ENCODE results near the gene POLK.
"Not testable (repeated sequence)": the region's sequence is repeated elsewhere in the genome, so short reads cannot be mapped to it uniquely, and the experiment has no call there.

POLK gene

GRCh38 chr5:75558981-75559632 is 47.4 kb downstream of the POLK start:
- TF ChIP-seq, protein P1, sequence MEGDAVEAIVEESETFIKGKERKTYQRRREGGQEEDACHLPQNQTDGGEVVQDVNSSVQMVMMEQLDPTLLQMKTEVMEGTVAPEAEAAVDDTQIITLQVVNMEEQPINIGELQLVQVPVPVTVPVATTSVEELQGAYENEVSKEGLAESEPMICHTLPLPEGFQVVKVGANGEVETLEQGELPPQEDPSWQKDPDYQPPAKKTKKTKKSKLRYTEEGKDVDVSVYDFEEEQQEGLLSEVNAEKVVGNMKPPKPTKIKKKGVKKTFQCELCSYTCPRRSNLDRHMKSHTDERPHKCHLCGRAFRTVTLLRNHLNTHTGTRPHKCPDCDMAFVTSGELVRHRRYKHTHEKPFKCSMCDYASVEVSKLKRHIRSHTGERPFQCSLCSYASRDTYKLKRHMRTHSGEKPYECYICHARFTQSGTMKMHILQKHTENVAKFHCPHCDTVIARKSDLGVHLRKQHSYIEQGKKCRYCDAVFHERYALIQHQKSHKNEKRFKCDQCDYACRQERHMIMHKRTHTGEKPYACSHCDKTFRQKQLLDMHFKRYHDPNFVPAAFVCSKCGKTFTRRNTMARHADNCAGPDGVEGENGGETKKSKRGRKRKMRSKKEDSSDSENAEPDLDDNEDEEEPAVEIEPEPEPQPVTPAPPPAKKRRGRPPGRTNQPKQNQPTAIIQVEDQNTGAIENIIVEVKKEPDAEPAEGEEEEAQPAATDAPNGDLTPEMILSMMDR (IDR thresholded peaks at IDR 0.05; ENCODE audit: borderline replicate concordance, insufficient read depth, low read depth, low read length), result no peak
- no peak overlapping the region for H3K4me3 ChIP-seq (ENCODE audit: low read depth, low read length)

- H3K4me3 ChIP-seq (ENCODE audit: low read depth, low read length), result not testable (repeated sequence)
Observed at GRCh38 chr5:75560655-75561054, 49.0 kb downstream of the POLK start.

- not testable (repeated sequence) for H3K4me3 ChIP-seq (ENCODE audit: low read depth, low read length)
Observed at GRCh38 chr5:75565991-75566709, 54.5 kb downstream of the POLK start.

- TF ChIP-seq, protein P1 (IDR thresholded peaks at IDR 0.05; ENCODE audit: borderline replicate concordance, insufficient read depth, low read depth, low read length), result no peak
- H3K4me3 ChIP-seq (ENCODE audit: low read depth, low read length), result no peak overlapping the region
Observed at GRCh38 chr5:75566710-75567309, 55.1 kb downstream of the POLK start.

DNA sequence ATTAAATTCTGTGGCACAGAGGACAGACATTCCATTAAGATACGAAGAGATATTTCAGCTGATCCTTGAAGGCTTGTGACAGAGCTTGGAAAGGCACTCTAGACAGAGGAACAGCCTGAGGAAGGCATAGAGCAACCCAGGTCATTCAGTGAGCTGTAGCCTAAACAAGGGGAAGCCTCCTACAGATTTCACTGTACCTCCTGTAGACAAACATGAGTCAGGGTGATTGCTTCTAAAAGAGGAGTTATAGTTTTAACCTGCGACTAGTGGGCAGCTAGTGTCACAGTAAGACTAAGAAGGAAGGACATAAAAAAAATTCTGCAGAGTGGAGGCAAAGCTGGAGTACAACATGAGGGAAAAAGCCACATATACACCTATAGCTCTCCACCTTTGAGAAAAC is 56.0 kb downstream of the POLK start:
- TF ChIP-seq, protein P1 (IDR thresholded peaks at IDR 0.05; ENCODE audit: borderline replicate concordance, insufficient read depth, low read depth, low read length), result no peak
- H3K4me3 ChIP-seq (ENCODE audit: low read depth, low read length), result no peak overlapping the region

- H3K4me3 ChIP-seq (ENCODE audit: low read depth, low read length), result no peak overlapping the region
- TF ChIP-seq, protein P1 (IDR thresholded peaks at IDR 0.05; ENCODE audit: borderline replicate concordance, insufficient read depth, low read depth, low read length), result no peak
Observed at GRCh38 chr5:75568202-75568601, 56.5 kb downstream of the POLK start.

GRCh38 chr5:75571547-75571946 is 59.9 kb downstream of the POLK start:
- no peak overlapping the region for H3K4me3 ChIP-seq (ENCODE audit: low read depth, low read length)
- TF ChIP-seq, protein P1 (IDR thresholded peaks at IDR 0.05; ENCODE audit: borderline replicate concordance, insufficient read depth, low read depth, low read length), result no peak

DNA sequence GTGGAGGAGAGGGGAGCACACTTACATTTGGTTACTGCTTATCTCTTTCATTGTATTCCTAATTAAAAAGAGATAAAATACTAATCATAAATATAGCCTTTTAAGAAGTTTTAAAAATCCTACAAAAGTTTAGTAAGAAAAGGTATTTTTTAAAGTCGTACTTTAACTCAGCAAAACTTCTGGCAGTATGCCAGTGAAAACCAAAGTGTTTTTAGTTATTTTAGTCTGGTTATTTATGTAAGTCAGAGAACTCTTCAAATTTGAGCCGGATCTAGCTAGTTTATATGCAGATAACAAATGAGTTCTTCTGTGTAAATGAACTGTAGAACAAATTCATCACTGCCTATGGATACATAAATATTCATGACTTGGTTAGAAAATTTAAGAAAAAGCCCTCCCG is 63.1 kb downstream of the POLK start:
- TF ChIP-seq, protein P1 (IDR thresholded peaks at IDR 0.05; ENCODE audit: borderline replicate concordance, insufficient read depth, low read depth, low read length), result no peak
- H3K4me3 ChIP-seq (ENCODE audit: low read depth, low read length), result no peak overlapping the region

DNA sequence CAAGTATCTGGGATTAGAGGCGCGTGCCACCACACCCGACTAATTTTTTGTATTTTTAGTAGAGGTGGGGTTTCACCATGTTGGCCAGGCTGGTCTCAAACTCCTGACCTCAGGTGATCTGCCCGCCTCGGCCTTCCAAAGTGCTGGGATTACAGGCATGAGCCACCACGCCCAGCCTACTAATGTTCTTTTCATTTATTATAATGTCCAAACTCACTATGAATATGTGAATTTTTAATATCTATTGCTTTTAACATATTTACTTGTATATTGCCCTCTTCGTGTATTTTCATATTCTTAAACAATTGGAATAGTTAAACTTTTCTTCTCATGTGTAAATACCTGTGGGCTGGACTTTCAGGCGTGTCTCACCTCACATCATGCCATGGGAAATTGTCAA is 66.6 kb downstream of the POLK start:
- not testable (repeated sequence) for H3K4me3 ChIP-seq (ENCODE audit: low read depth, low read length)

Measured in GM12875 (cell line).